SK-N-SH (cell line): ENCODE measurements around the gene GNS. TPM values are rescaled to one million over a fixed set of nuclear protein-coding genes. Genes with fewer than 3 reads are reported as not detected.

Experiments used
- CTCF ChIA-PET: fragments of 300-600, 350-600 bp; formaldehyde crosslinking; extraction: SDS; loops from one replicate; lab custom pipeline; 2021; lab: Yijun Ruan, JAX
- POLR2A ChIA-PET: fragments of 350-600 bp; sonication (Branson Sonifier 250); formaldehyde crosslinking; extraction: SDS; loops from one replicate; lab custom pipeline; 2020; ENCODE audit warnings: antibody characterized with exemption, inconsistent platforms; lab: Yijun Ruan, JAX
- DNase-seq: peaks from one replicate; pipeline ENCODE4 v3.0.0; 2012
- H2AFZ ChIP-seq: fragments of 200-600 bp; sonication (generic); 2 replicates; pipeline ENCODE4 v1.8.1; 2016; ENCODE audit warnings: antibody characterized with exemption, mild to moderate bottlenecking, low read depth
- H3F3A ChIP-seq: fragments of 200-600 bp; sonication (generic); replicated peaks from 2 replicates; pipeline ENCODE3; 2016; ENCODE audit warnings: antibody characterized with exemption, mild to moderate bottlenecking; ENCODE audit not compliant: insufficient read depth
- H3K27ac ChIP-seq, 2 experiments: fragments of 200-500 bp in 1 of 2; fragments of 200-600 bp in 1 of 2; sonication (Bioruptor generic) in 1 of 2; sonication (generic), shearing (Covaris generic) in 1 of 2; 2 replicates each; pipeline versions ENCODE4 v1.5.1 to v1.6.1; 2014 to 2016; ENCODE audit warnings: low read depth in 2 of 2, inconsistent platforms in 1 of 2, low read length in 1 of 2, mild to moderate bottlenecking in 1 of 2, mixed read lengths in 1 of 2
- H3K27me3 ChIP-seq: fragments of 200-600 bp; sonication (generic), shearing (Covaris generic); 2 replicates; pipeline ENCODE4 v1.6.1; 2016; ENCODE audit warnings: mixed run types; ENCODE audit not compliant: insufficient read depth
- H3K36me3 ChIP-seq, 2 experiments: fragments of 200-500 bp in 1 of 2; fragments of 200-600 bp in 1 of 2; sonication (Bioruptor generic) in 1 of 2; sonication (generic) in 1 of 2; replicated peaks in 1 of 2; 2 replicates each; pipeline versions ENCODE3 to v1.5.1; 2014 to 2016; ENCODE audit warnings: low read length in 1 of 2, mild to moderate bottlenecking in 1 of 2; ENCODE audit not compliant: insufficient read depth in 2 of 2, control insufficient read depth in 1 of 2
- H3K4me1 ChIP-seq, 2 experiments: fragments of 200-500 bp in 1 of 2; fragments of 200-600 bp in 1 of 2; sonication (Bioruptor generic) in 1 of 2; sonication (generic), shearing (Covaris generic) in 1 of 2; 2 replicates each; pipeline versions ENCODE4 v1.5.1 to v1.6.1; 2014 to 2016; ENCODE audit warnings: low read depth in 1 of 2, low read length in 1 of 2, mixed run types in 1 of 2; ENCODE audit not compliant: insufficient read depth in 2 of 2, control insufficient read depth in 1 of 2
- H3K4me2 ChIP-seq: fragments of 200-600 bp; sonication (generic), shearing (Covaris generic); 2 replicates; pipeline ENCODE4 v1.6.1; 2017; ENCODE audit warnings: mixed run types
- H3K4me3 ChIP-seq, 2 experiments: fragments of 200-500 bp in 1 of 2; fragments of 200-600 bp in 1 of 2; sonication (Bioruptor generic) in 1 of 2; sonication (generic), shearing (Covaris generic) in 1 of 2; 2 replicates each; pipeline versions ENCODE4 v1.5.1 to v1.8.1; 2014 to 2016; ENCODE audit warnings: low read depth in 2 of 2, inconsistent platforms in 1 of 2, low read length in 1 of 2, mild to moderate bottlenecking in 1 of 2, mixed read lengths in 1 of 2, moderate library complexity in 1 of 2
- H3K79me2 ChIP-seq: fragments of 200-600 bp; sonication (generic); 2 replicates; pipeline ENCODE4 v1.8.1; 2017; ENCODE audit warnings: mild to moderate bottlenecking; ENCODE audit not compliant: insufficient read depth
- H3K9ac ChIP-seq: fragments of 200-600 bp; sonication (generic); 2 replicates; pipeline ENCODE4 v1.6.1; 2017; ENCODE audit warnings: mixed run types
- H3K9me2 ChIP-seq: fragments of 200-600 bp; sonication (generic); 2 replicates; pipeline ENCODE4 v1.6.1; 2017; ENCODE audit warnings: mixed run types
- H3K9me3 ChIP-seq: fragments of 200-600 bp; sonication (generic); 2 replicates; pipeline ENCODE4 v1.6.1; 2017; ENCODE audit warnings: mixed run types, mild to moderate bottlenecking, moderate library complexity
- H4K20me1 ChIP-seq: fragments of 200-600 bp; sonication (generic); 2 replicates; pipeline ENCODE4 v1.6.1; 2017; ENCODE audit warnings: mild to moderate bottlenecking, mixed run types; ENCODE audit not compliant: insufficient read depth
- CHD2 ChIP-seq: fragments of 150-350 bp; IDR thresholded peaks from 2 replicates; pipeline ENCODE4 v1.6.1; 2018; ENCODE audit warnings: low read length; ENCODE audit not compliant: partially characterized antibody
- ELF1 ChIP-seq: IDR thresholded peaks from 2 replicates; pipeline ENCODE4 v1.4.0; 2012
- EP300 ChIP-seq, 2 experiments: IDR thresholded peaks; 2 replicates each; pipeline versions ENCODE4 v1.4.0 to v1.6.1; 2012; ENCODE audit warnings: borderline replicate concordance in 1 of 2, low read depth in 1 of 2, low read length in 1 of 2
- FOSL2 ChIP-seq: IDR thresholded peaks from 2 replicates; pipeline ENCODE4 v1.4.0; 2012; ENCODE audit warnings: low read depth, mild to moderate bottlenecking, moderate library complexity, borderline replicate concordance
- JUND ChIP-seq: IDR thresholded peaks from 2 replicates; pipeline ENCODE4 v1.4.0; 2012
- MEF2A ChIP-seq: IDR thresholded peaks from 2 replicates; pipeline ENCODE4 v1.4.0; 2012; ENCODE audit warnings: low read depth, borderline replicate concordance
- MXI1 ChIP-seq: IDR thresholded peaks from 2 replicates; pipeline ENCODE4 v1.6.1; 2012; ENCODE audit warnings: mild to moderate bottlenecking, low read depth, low read length, improper control_type of control experiment
- NFIC ChIP-seq: IDR thresholded peaks from 2 replicates; pipeline ENCODE4 v1.4.0; 2012; ENCODE audit warnings: borderline replicate concordance
- NRF1 ChIP-seq: IDR thresholded peaks from 2 replicates; pipeline ENCODE4 v1.6.1; 2012; ENCODE audit warnings: low read depth, mild to moderate bottlenecking, low read length
- POLR2AphosphoS5 ChIP-seq: IDR thresholded peaks from 2 replicates; pipeline ENCODE4 v1.6.1; 2012; ENCODE audit warnings: low read depth, low read length
- RAD21 ChIP-seq: IDR thresholded peaks from 2 replicates; pipeline ENCODE4 v1.6.1; 2012; ENCODE audit warnings: mild to moderate bottlenecking, low read length
- RCOR1 ChIP-seq: fragments of 150-350 bp; IDR thresholded peaks from 2 replicates; pipeline ENCODE4 v1.6.1; 2017; ENCODE audit warnings: antibody characterized with exemption, low read length
- REST ChIP-seq: IDR thresholded peaks from 2 replicates; pipeline ENCODE4 v1.6.1; 2012; ENCODE audit warnings: mild to moderate bottlenecking, low read depth, low read length, moderate library complexity
- RXRA ChIP-seq: IDR thresholded peaks from 2 replicates; pipeline ENCODE4 v1.4.0; 2012; ENCODE audit warnings: low read depth, mild to moderate bottlenecking, borderline replicate concordance
- SIN3A ChIP-seq: IDR thresholded peaks from 2 replicates; pipeline ENCODE4 v1.6.1; 2012; ENCODE audit warnings: low read depth, mild to moderate bottlenecking, low read length, moderate library complexity, borderline replicate concordance
- SMC3 ChIP-seq: IDR thresholded peaks from 2 replicates; pipeline ENCODE4 v1.6.1; 2012; ENCODE audit warnings: low read depth, low read length, improper control_type of control experiment
- TCF12 ChIP-seq: IDR thresholded peaks from 2 replicates; pipeline ENCODE4 v1.4.0; 2012
- polyA plus RNA-seq, 3 experiments: library from polyadenylated mRNA; depleted of rRNA; stranded (reverse); fragments of >200 nt; gene quantifications; 2 replicates each; pipeline ENCODE4 v1.2.3, GENCODE V29; 2012

GNS gene
- polyA plus RNA-seq, 1 of the 3 experiments (the other 2 are of a cell fraction): 74.8 TPM

GRCh38 chr12:64714551-64714968, 44.6 kb downstream of the GNS start (continued):
- no peak for TF ChIP-seq POLR2AphosphoS5

GRCh38 chr12:64713376-64713775, 45.8 kb downstream of the GNS start:
- Histone ChIP-seq H4K20me1 (no peaks in the 10 kb centered on the region), H3K27ac (no peak overlapping the region), H3K36me3 (peaks cover 30 to 35% of the 10 kb centered on the region in 2 experiments), H3K9me2 (no peaks in the 10 kb centered on the region), H3K27me3 (no peaks in the 10 kb centered on the region), H3F3A (no peaks in the 10 kb centered on the region), H2AFZ (no peak overlapping the region), H3K4me2 (no peak overlapping the region), H3K79me2 (no peaks in the 10 kb centered on the region), H3K9ac (no peak overlapping the region), H3K9me3 (no peaks in the 10 kb centered on the region), H3K4me1 (no peaks in the 10 kb centered on the region), H3K4me3 (no peak overlapping the region)
- ChIA-PET POLR2A (no interaction called here), CTCF (interaction anchor here (0.7 to 2.7 kb wide), 2 partner anchors 16 to 164 kb away, joined by 3 to 12 read pairs; no protein-coding TSS in a partner anchor)
- TF ChIP-seq RCOR1: no peak
- TF ChIP-seq FOSL2: no peak
- no peak for TF ChIP-seq NFIC
- no peak for TF ChIP-seq TCF12
- TF ChIP-seq SMC3: no peak
- TF ChIP-seq SIN3A: no peak
- TF ChIP-seq MEF2A: no peak
- no peak for TF ChIP-seq ELF1
- no peak for TF ChIP-seq RXRA
- no peak for TF ChIP-seq NRF1
- TF ChIP-seq JUND: no peak
- TF ChIP-seq RAD21: no peak
- TF ChIP-seq POLR2AphosphoS5: no peak
- no peak for TF ChIP-seq MXI1
- no peak for TF ChIP-seq REST
- no peak for TF ChIP-seq EP300 (IDR thresholded peaks at IDR 0.05; ENCODE audit: borderline replicate concordance in 1 of 2, low read depth in 1 of 2, low read length in 1 of 2)
- no peak for TF ChIP-seq CHD2
- no peak for DNase-seq
